Thyroid gland (tissue), 4 donors: ENCODE data around the gene SRRM5.
"Not testable (repeated sequence)": the region's sequence is repeated elsewhere in the genome, so short reads cannot be mapped to it uniquely, and the experiment has no call there.

ENCODE experiments used
- POLR2A ChIP-seq, 2 donors: fragments of 450-650 bp; IDR thresholded peaks; one replicate each; pipeline ENCODE4 v1.6.1; 2017; ENCODE audit warnings: antibody characterized with exemption in 2 of 2, mild to moderate bottlenecking in 2 of 2, moderate library complexity in 1 of 2
- TF ChIP-seq, protein P1 (sequence below), 6 experiments: fragments of 200-600 bp in 3 of 6; fragments of 450-650 bp in 3 of 6; sonication (generic) in 3 of 6; IDR thresholded peaks; one replicate each; pipeline ENCODE4 v1.5.1; 2016 to 2019; ENCODE audit warnings: antibody characterized with exemption in 6 of 6, mild to moderate bottlenecking in 2 of 6, inconsistent platforms in 1 of 6, moderate library complexity in 1 of 6

DNA sequence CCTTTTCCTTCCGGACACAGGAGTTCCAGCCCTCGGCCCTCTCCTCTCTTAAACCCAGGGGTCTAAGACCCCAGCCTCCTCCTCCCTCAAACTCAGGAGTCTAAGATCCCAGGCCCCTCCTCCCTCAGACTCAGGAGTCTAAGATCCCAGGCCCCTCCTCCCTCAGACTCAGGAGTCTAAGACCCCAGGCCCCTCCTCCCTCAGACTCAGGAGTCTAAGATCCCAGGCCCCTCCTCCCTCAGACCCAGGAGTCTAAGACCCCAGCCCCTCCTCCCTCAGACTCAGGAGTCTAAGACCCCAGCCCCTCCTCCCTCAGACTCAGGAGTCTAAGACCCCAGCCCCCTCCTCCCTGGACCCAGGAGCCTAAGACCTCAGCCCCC lies 23.7 kb downstream of the SRRM5 start:
- TF ChIP-seq, protein P1, sequence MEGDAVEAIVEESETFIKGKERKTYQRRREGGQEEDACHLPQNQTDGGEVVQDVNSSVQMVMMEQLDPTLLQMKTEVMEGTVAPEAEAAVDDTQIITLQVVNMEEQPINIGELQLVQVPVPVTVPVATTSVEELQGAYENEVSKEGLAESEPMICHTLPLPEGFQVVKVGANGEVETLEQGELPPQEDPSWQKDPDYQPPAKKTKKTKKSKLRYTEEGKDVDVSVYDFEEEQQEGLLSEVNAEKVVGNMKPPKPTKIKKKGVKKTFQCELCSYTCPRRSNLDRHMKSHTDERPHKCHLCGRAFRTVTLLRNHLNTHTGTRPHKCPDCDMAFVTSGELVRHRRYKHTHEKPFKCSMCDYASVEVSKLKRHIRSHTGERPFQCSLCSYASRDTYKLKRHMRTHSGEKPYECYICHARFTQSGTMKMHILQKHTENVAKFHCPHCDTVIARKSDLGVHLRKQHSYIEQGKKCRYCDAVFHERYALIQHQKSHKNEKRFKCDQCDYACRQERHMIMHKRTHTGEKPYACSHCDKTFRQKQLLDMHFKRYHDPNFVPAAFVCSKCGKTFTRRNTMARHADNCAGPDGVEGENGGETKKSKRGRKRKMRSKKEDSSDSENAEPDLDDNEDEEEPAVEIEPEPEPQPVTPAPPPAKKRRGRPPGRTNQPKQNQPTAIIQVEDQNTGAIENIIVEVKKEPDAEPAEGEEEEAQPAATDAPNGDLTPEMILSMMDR (IDR thresholded peaks at IDR 0.05), result not testable (repeated sequence)
- TF ChIP-seq POLR2A (IDR thresholded peaks at IDR 0.05), result not testable (repeated sequence)
